ENCODE results near the gene STAMBPL1. TPM values are rescaled to one million over a fixed set of nuclear protein-coding genes. Genes with fewer than 3 reads are reported as not detected.

The STAMBPL1 gene
- polyA plus RNA-seq, 1 donor from 2014 or later, result 21.9 TPM

DNA sequence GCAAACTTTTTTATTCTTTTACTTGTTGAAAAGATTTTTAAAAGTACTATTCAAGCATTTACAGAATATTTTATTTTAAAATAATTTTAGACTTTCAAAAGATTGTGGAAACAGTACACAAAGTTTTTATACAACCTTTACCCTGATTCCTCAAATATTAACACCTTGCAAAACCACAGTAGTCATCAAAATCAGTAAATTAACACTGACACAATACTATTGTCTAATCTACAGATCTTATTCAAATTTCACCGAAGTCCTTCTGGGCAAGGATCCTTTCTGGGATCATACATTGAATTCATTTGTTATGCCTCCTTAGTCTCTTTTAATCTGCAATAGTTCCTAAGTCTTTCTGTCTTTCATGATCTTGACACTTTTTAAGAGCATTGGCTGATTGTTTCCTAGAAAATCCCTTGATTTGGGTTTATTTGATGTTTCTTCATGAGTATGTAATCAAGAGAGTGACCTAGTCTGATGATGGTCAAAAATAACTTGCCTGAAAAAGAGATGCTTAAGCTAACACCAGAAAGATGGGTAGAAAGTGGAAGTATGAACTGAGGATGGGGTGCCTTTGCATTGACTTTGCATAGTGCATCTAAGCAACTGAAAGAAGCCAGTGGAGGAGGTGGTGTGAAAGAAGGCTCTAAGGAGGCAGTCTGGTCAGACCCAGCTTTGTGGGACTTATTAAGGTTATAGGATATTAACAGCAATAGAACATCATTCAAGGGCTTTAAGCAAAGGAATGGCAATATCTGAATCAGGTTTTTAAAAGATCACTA is 9.7 kb downstream of the STAMBPL1 start:
- no peak overlapping the region for H3K4me2 ChIP-seq (ENCODE audit: low read length)
- no peak overlapping the region for H2AFZ ChIP-seq (ENCODE audit: low read depth, low read length)
- no peaks in the 10 kb centered on the region for H3K9me2 ChIP-seq (ENCODE audit: insufficient read depth, low read length)
- no peak overlapping the region for H3K4me3 ChIP-seq (ENCODE audit: low read length)
- no peaks in the 10 kb centered on the region for H4K20me1 ChIP-seq (ENCODE audit: insufficient read depth)
- H3K79me2 ChIP-seq (replicated peaks; ENCODE audit: insufficient read depth, low read length), result no peaks in the 10 kb centered on the region
- TF ChIP-seq EZH2 (IDR thresholded peaks at IDR 0.05; ENCODE audit: borderline replicate concordance, insufficient read depth, low read length, poor library complexity, severe bottlenecking) (no peak), EP300 (conservative IDR thresholded peaks at IDR 0.05; ENCODE audit: poor library complexity, severe bottlenecking) (no peak), SMC3 (conservative IDR thresholded peaks at IDR 0.05; ENCODE audit: poor library complexity) (no peak), CTCF (IDR thresholded peaks at IDR 0.05; ENCODE audit: poor library complexity, severe bottlenecking) (no peak), MXI1 (conservative IDR thresholded peaks at IDR 0.05; ENCODE audit: poor library complexity, severe bottlenecking) (no peak), TAF1 (IDR thresholded peaks at IDR 0.05; ENCODE audit: low read depth) (no peak), POLR2AphosphoS5 (IDR thresholded peaks at IDR 0.05) (no peak), RAD21 (conservative IDR thresholded peaks at IDR 0.05) (no peak)
- TF ChIP-seq, protein P1, sequence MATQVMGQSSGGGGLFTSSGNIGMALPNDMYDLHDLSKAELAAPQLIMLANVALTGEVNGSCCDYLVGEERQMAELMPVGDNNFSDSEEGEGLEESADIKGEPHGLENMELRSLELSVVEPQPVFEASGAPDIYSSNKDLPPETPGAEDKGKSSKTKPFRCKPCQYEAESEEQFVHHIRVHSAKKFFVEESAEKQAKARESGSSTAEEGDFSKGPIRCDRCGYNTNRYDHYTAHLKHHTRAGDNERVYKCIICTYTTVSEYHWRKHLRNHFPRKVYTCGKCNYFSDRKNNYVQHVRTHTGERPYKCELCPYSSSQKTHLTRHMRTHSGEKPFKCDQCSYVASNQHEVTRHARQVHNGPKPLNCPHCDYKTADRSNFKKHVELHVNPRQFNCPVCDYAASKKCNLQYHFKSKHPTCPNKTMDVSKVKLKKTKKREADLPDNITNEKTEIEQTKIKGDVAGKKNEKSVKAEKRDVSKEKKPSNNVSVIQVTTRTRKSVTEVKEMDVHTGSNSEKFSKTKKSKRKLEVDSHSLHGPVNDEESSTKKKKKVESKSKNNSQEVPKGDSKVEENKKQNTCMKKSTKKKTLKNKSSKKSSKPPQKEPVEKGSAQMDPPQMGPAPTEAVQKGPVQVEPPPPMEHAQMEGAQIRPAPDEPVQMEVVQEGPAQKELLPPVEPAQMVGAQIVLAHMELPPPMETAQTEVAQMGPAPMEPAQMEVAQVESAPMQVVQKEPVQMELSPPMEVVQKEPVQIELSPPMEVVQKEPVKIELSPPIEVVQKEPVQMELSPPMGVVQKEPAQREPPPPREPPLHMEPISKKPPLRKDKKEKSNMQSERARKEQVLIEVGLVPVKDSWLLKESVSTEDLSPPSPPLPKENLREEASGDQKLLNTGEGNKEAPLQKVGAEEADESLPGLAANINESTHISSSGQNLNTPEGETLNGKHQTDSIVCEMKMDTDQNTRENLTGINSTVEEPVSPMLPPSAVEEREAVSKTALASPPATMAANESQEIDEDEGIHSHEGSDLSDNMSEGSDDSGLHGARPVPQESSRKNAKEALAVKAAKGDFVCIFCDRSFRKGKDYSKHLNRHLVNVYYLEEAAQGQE (IDR thresholded peaks at IDR 0.05; ENCODE audit: borderline replicate concordance), result no peak
- no peaks in the 10 kb centered on the region for H3K27me3 ChIP-seq (ENCODE audit: insufficient read depth, low read depth, low read length)
- no peaks in the 10 kb centered on the region for H3K36me3 ChIP-seq (ENCODE audit: insufficient read depth, low read length)
- H3K9ac ChIP-seq (ENCODE audit: low read length), result no peak overlapping the region
- no peaks in the 10 kb centered on the region for H3F3A ChIP-seq (ENCODE audit: insufficient read depth, low read length, poor library complexity, severe bottlenecking)
- H3K27ac ChIP-seq (ENCODE audit: low read length), result no peak overlapping the region
- no peaks in the 10 kb centered on the region for H3K9me3 ChIP-seq (ENCODE audit: low read length)

DNA sequence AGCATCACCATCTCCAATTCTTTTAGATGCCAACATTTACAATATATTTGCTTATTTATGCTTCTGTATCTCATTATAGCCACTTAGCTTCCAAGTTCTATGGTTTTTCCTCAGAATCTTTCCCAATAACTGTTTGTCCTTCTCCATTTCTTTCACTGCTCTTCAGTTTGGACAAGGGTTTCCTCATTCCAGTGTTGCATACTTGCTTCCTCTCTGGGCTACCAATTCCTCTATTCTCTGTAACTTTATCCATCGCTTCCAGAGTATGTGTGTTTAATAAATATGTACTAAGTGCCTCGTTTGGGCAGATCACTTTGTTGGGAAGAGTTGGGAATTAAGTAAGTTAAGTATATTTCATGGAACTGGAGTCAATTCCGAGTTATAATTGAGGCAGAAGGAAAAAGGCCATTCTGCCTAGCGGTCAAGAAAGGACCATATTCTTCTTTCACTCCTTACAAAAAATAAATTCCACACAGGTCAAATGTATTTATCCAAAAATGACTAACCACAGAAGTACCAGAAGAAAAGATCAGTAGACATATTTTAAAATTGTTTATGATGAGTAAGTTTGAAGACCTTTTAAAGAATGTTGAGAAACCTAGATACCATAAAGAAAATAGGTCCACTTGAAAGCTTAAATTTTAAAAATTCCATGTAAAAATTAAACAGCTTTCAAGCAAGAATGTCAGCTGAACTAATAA is 10.8 kb downstream of the STAMBPL1 start:
- TF ChIP-seq CTCF (IDR thresholded peaks at IDR 0.05; ENCODE audit: poor library complexity, severe bottlenecking), result no peak
- H3F3A ChIP-seq (ENCODE audit: insufficient read depth, low read length, poor library complexity, severe bottlenecking), result no peaks in the 10 kb centered on the region
- no peaks in the 10 kb centered on the region for H3K79me2 ChIP-seq (replicated peaks; ENCODE audit: insufficient read depth, low read length)
- no peaks in the 10 kb centered on the region for H4K20me1 ChIP-seq (ENCODE audit: insufficient read depth)
- H3K36me3 ChIP-seq (ENCODE audit: insufficient read depth, low read length), result no peaks in the 10 kb centered on the region
- H3K9me2 ChIP-seq (ENCODE audit: insufficient read depth, low read length), result no peaks in the 10 kb centered on the region
- H3K4me2 ChIP-seq (ENCODE audit: low read length), result no peak overlapping the region
- H3K4me3 ChIP-seq (ENCODE audit: low read length), result no peak overlapping the region
- H3K9ac ChIP-seq (ENCODE audit: low read length), result no peak overlapping the region
- no peaks in the 10 kb centered on the region for H3K27me3 ChIP-seq (ENCODE audit: insufficient read depth, low read depth, low read length)
- H2AFZ ChIP-seq (ENCODE audit: low read depth, low read length), result no peak overlapping the region
- no peak overlapping the region for H3K27ac ChIP-seq (ENCODE audit: low read length)
- H3K9me3 ChIP-seq (ENCODE audit: low read length), result no peaks in the 10 kb centered on the region

Measured in neural cell (in vitro differentiated cells).